ENCODE data around the gene ERRFI1. TPM values are rescaled to one million over a fixed set of nuclear protein-coding genes. Genes with fewer than 3 reads are reported as not detected.

The ERRFI1 gene
- total RNA-seq, 4 donors from 2014 or later = 19.0 to 67.6 (median 39.6) TPM

DNA sequence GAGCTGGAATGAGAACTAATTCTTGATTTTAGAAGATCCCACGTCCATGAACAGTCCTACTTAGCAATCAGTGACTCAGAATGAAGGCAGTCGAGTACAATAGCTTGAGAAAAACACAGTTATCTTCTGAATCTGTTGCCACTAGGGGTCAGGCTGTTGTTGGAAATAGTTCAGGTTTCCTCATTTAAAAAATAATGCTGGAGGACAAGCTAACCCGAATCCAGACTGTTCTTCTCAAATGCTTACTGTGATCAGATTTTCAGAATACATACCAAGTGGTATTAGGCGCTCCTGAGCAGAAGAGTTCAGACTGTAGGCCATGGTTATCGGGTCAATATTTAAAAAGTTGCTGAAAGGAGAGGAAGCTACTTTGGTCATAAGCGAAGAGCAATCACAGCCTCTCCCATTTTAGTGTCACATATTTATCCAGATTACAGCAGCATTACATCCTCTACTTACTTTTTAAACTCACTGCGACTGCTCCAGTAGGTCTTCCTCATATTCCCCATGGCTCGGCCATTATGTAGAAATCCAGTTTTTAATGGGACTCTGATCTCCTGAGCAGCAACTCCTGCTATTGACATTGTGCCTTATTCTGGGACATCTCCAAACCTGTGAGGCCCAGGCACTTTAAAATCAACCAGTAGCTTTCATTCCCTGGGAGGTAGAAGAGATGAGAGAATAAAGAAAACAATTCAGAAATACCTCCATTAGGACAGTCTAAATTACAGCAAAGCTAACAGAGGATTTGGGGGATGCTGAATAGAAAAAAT lies 10.9 kb downstream of the ERRFI1 start:
- peak; percentile 70 to 91 (median 75) for TF ChIP-seq CTCF (IDR thresholded peaks at IDR 0.05)
- TF ChIP-seq POLR2A (IDR thresholded peaks at IDR 0.05) = no peak
- Histone ChIP-seq H3K9me3 (no peaks in the 10 kb centered on the region), H3K4me3 (no peak overlapping the region), H3K27me3 (no peaks in the 10 kb centered on the region), H3K4me1 (peaks cover 0 to 8% of the 10 kb centered on the region in 2 donors), H3K36me3 (no peaks in the 10 kb centered on the region), H3K27ac (peak overlapping the region; percentile 71 to 77)
- DNase-seq = peak; percentile 44 to 74
- intact Hi-C loops (cut with DNase I; ENCODE audit: low total_unique reads) = no loop called here

- H3K9me3 ChIP-seq = no peaks in the 10 kb centered on the region
- peaks cover 0 to 8% of the 10 kb centered on the region in 2 donors for H3K4me1 ChIP-seq
- DNase-seq = no peak
- peak overlapping the region; percentile 36 to 77 for H3K27ac ChIP-seq
- no peak for TF ChIP-seq POLR2A (IDR thresholded peaks at IDR 0.05)
- TF ChIP-seq CTCF (IDR thresholded peaks at IDR 0.05) = no peak
- no peaks in the 10 kb centered on the region for H3K36me3 ChIP-seq
- no peak overlapping the region for H3K4me3 ChIP-seq
- no peaks in the 10 kb centered on the region for H3K27me3 ChIP-seq
- intact Hi-C loops (cut with DNase I; ENCODE audit: low total_unique reads) = no loop called here
These were observed 11.6 kb downstream of the ERRFI1 start for GRCh38 chr1:8014381-8014988.

- Histone ChIP-seq H3K4me1 (peaks cover 0 to 8% of the 10 kb centered on the region in 2 donors), H3K36me3 (no peaks in the 10 kb centered on the region), H3K27ac (no peak overlapping the region)
These were observed 12.3 kb downstream of the ERRFI1 start for GRCh38 chr1:8013800-8014199.

GRCh38 chr1:8013399-8013798 lies 12.7 kb downstream of the ERRFI1 start:
- intact Hi-C loops (cut with DNase I; ENCODE audit: low total_unique reads) = no loop called here
- TF ChIP-seq POLR2A (IDR thresholded peaks at IDR 0.05) = no peak
- TF ChIP-seq CTCF (IDR thresholded peaks at IDR 0.05) = no peak

More at GRCh38 chr1:8013800-8014199, 12.3 kb downstream of the ERRFI1 start:
- Histone ChIP-seq H3K27me3 (no peaks in the 10 kb centered on the region), H3K4me3 (no peak overlapping the region), H3K9me3 (no peaks in the 10 kb centered on the region)
- no peak for TF ChIP-seq POLR2A (IDR thresholded peaks at IDR 0.05)
- no peak for TF ChIP-seq CTCF (IDR thresholded peaks at IDR 0.05)
- intact Hi-C loops (cut with DNase I; ENCODE audit: low total_unique reads) = no loop called here
- no peak for DNase-seq

GRCh38 chr1:8012955-8013354 lies 13.2 kb downstream of the ERRFI1 start:
- Histone ChIP-seq H3K9me3 (no peaks in the 10 kb centered on the region), H3K27ac (no peak overlapping the region), H3K4me3 (no peak overlapping the region), H3K27me3 (no peaks in the 10 kb centered on the region), H3K4me1 (peaks cover 0 to 8% of the 10 kb centered on the region in 2 donors), H3K36me3 (no peaks in the 10 kb centered on the region)
- TF ChIP-seq CTCF (IDR thresholded peaks at IDR 0.05) (no peak), POLR2A (IDR thresholded peaks at IDR 0.05) (no peak)
- DNase-seq = no peak
- intact Hi-C loops (cut with DNase I; ENCODE audit: low total_unique reads) = no loop called here

More at GRCh38 chr1:8013399-8013798, 12.7 kb downstream of the ERRFI1 start:
- Histone ChIP-seq H3K27me3 (no peaks in the 10 kb centered on the region), H3K4me3 (no peak overlapping the region), H3K27ac (no peak overlapping the region), H3K4me1 (peaks cover 0 to 8% of the 10 kb centered on the region in 2 donors), H3K9me3 (no peaks in the 10 kb centered on the region), H3K36me3 (no peaks in the 10 kb centered on the region)
- no peak for DNase-seq

Data from uterus (tissue), 4 donors.